Ascending aorta (tissue), 2 donors: Measurements from ENCODE around the gene DNAH3. TPM values are rescaled to one million over a fixed set of nuclear protein-coding genes. Genes with fewer than 3 reads are reported as not detected.

Experiments
- DNase-seq, 2 donors: peaks; one replicate each; pipeline ENCODE4 v3.0.0-alpha.2; 2019; ENCODE audit warnings: low spot score in 2 of 2
- H3K27ac ChIP-seq, 2 donors: fragments of 200-600 bp; sonication (generic); one replicate each; pipeline ENCODE4 v1.5.1; 2016 to 2017; ENCODE audit warnings: mild to moderate bottlenecking in 1 of 2
- H3K27me3 ChIP-seq: fragments of 200-600 bp; sonication (generic); one replicate; pipeline ENCODE4 v1.5.1; 2017
- H3K36me3 ChIP-seq, 2 donors: fragments of 200-600 bp; sonication (generic); one replicate each; pipeline ENCODE4 v1.5.1; 2016
- H3K4me1 ChIP-seq, 2 donors: fragments of 200-600 bp; sonication (generic); one replicate each; pipeline ENCODE4 v1.5.1; 2016 to 2017; ENCODE audit warnings: mild to moderate bottlenecking in 1 of 2
- H3K4me3 ChIP-seq, 2 donors: fragments of 200-600 bp; sonication (generic); one replicate each; pipeline ENCODE4 v1.5.1; 2016 to 2017; ENCODE audit warnings: mild to moderate bottlenecking in 1 of 2
- H3K9me3 ChIP-seq, 2 donors: fragments of 200-600 bp; sonication (generic); one replicate each; pipeline ENCODE4 v1.5.1; 2016
- intact Hi-C: fragments of 100-400 bp; cut with DNase I; formaldehyde crosslinking; loops from one replicate; pipeline ENCODE4 v1.15.1; 2023
- total RNA-seq: library from RNA; depleted of rRNA; stranded (reverse); fragments of >200 nt; gene quantifications from one replicate; pipeline ENCODE4 v1.1.0, GENCODE V29; 2016
- TF ChIP-seq, protein P1 (sequence below), 3 experiments: fragments of 200-600 bp in 2 of 3; fragments of 450-650 bp in 1 of 3; sonication (generic) in 2 of 3; IDR thresholded peaks; one replicate each; pipeline ENCODE4 v1.5.1; 2016 to 2019; ENCODE audit warnings: antibody characterized with exemption in 3 of 3, mild to moderate bottlenecking in 1 of 3, moderate library complexity in 1 of 3

Gene DNAH3
- total RNA-seq, 1 donor from 2014 or later = 0.32 TPM

DNA sequence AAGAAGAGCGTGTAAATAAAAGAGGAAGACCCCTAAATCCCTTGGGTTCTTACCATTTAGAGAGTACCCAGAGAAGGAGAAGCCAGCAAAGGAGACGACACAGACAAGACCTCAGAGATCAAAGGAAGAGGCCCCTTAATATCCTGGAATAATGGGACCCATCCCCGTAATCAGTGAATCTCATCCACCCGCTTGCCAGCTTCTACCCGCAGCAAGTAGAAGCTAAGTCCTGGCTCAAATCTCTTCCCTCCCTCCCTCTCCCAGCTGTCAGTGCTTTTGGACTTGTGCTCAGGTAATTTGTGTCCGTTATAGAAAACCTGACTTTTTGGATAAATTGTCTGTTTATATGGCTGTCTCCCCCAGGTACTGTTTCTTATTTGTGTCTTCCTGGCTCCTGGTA lies 248.2 kb downstream of the DNAH3 start:
- peak in 1 of 2 donors; percentile 38 for DNase-seq
- H3K4me3 ChIP-seq = peak overlapping the region; percentile 80 to 93
- no peaks in the 10 kb centered on the region for H3K9me3 ChIP-seq
- no peaks in the 10 kb centered on the region for H3K27me3 ChIP-seq
- H3K36me3 ChIP-seq = no peaks in the 10 kb centered on the region
- H3K4me1 ChIP-seq = peaks cover 17 to 64% of the 10 kb centered on the region in 2 donors
- intact Hi-C loops = loop anchor here (5.0 kb wide), 5 partner anchors 100 to 1290 kb away; partner anchors contain the start of genes LDAF1 and THUMPD1
- TF ChIP-seq, protein P1, sequence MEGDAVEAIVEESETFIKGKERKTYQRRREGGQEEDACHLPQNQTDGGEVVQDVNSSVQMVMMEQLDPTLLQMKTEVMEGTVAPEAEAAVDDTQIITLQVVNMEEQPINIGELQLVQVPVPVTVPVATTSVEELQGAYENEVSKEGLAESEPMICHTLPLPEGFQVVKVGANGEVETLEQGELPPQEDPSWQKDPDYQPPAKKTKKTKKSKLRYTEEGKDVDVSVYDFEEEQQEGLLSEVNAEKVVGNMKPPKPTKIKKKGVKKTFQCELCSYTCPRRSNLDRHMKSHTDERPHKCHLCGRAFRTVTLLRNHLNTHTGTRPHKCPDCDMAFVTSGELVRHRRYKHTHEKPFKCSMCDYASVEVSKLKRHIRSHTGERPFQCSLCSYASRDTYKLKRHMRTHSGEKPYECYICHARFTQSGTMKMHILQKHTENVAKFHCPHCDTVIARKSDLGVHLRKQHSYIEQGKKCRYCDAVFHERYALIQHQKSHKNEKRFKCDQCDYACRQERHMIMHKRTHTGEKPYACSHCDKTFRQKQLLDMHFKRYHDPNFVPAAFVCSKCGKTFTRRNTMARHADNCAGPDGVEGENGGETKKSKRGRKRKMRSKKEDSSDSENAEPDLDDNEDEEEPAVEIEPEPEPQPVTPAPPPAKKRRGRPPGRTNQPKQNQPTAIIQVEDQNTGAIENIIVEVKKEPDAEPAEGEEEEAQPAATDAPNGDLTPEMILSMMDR (IDR thresholded peaks at IDR 0.05) = no peak
- peak overlapping the region; percentile 96 to 100 for H3K27ac ChIP-seq

- DNase-seq = peak in 1 of 2 donors; percentile 81
- H3K27me3 ChIP-seq = no peaks in the 10 kb centered on the region
These were observed 249.1 kb downstream of the DNAH3 start for GRCh38 chr16:20901436-20902112.

DNA sequence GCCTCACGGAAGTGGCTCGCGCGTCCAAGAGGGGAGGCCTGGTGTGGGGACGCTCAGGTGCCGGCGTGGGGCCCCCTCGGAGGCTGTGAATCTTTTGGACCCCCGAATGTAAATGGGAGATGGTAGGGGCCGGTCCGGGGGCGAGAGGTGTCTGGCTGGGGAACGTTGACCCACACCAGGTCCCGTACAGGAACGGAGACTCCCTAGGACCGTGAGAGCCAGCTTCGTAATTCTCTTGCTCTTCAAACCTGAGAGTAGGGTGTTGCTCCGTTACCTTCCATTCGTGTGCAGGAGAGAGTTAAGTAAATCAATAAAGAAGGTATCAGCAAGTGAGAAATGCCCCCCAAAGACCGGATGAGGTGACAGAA lies 249.6 kb downstream of the DNAH3 start:
- peaks cover 16 to 62% of the 10 kb centered on the region in 2 donors for H3K4me1 ChIP-seq
- TF ChIP-seq, protein P1 (IDR thresholded peaks at IDR 0.05) = no peak

More at GRCh38 chr16:20901436-20902112, 249.1 kb downstream of the DNAH3 start:
- Histone ChIP-seq H3K9me3 (no peaks in the 10 kb centered on the region), H3K4me1 (peaks cover 19 to 63% of the 10 kb centered on the region in 2 donors), H3K27ac (peak overlapping the region; percentile 96 to 100), H3K36me3 (peaks cover 0 to 8% of the 10 kb centered on the region in 2 donors), H3K4me3 (peak overlapping the region; percentile 80 to 93)
- TF ChIP-seq, protein P1 (IDR thresholded peaks at IDR 0.05) = no peak
- intact Hi-C loops = loop anchor here (2.0 to 5.0 kb wide), 6 partner anchors 21 to 1291 kb away; partner anchors contain the start of genes LDAF1 and THUMPD1

GRCh38 chr16:20900299-20901067 lies 250.2 kb downstream of the DNAH3 start, which contains the start of the genes DCUN1D3 and LYRM1:
TSS of gene DCUN1D3 (minus strand) at chr16:20900358. CDS start at chr16:20862538, 37,820 bp downstream.
TSS of gene LYRM1 (plus strand) at chr16:20900771. CDS start at chr16:20915556, 14,785 bp downstream.
- Histone ChIP-seq H3K36me3 (peaks cover under 1 to 17% of the 10 kb centered on the region in 2 donors), H3K27ac (peak within 1 kb of the TSS; percentile 96 to 100), H3K27me3 (no peaks in the 10 kb centered on the region), H3K4me3 (peak within 1 kb of the TSS; percentile 80 to 93), H3K4me1 (peaks cover 12 to 56% of the 10 kb centered on the region in 2 donors), H3K9me3 (no peaks in the 10 kb centered on the region)
- TF ChIP-seq, protein P1 (IDR thresholded peaks at IDR 0.05) = no peak
- peak; percentile 92 to 99 for DNase-seq
- intact Hi-C loops = loop anchor here (1.0 to 5.0 kb wide), 8 partner anchors 12 to 1292 kb away; partner anchors contain the start of genes LDAF1 and THUMPD1

More for the DNA sequence above, 249.6 kb downstream of the DNAH3 start:
- peak overlapping the region; percentile 80 to 93 for H3K4me3 ChIP-seq
- no peaks in the 10 kb centered on the region for H3K27me3 ChIP-seq
- peak overlapping the region; percentile 96 to 100 for H3K27ac ChIP-seq
- DNase-seq = no peak
- intact Hi-C loops = loop anchor here (2.0 to 5.0 kb wide), 6 partner anchors 20 to 1291 kb away; partner anchors contain the start of genes LDAF1 and THUMPD1
- peaks cover 0 to 11% of the 10 kb centered on the region in 2 donors for H3K36me3 ChIP-seq
- no peaks in the 10 kb centered on the region for H3K9me3 ChIP-seq
